Neural cell (in vitro differentiated cells): Measurements from ENCODE around the gene GGT1. TPM values are rescaled to one million over a fixed set of nuclear protein-coding genes. Genes with fewer than 3 reads are reported as not detected.

Experiments used
- H2AFZ ChIP-seq: fragments of 200-600, 300-800 bp; sonication (generic), shearing (Covaris generic); 2 replicates; pipeline ENCODE4 v1.6.0; 2014; ENCODE audit warnings: low read depth, mild to moderate bottlenecking, antibody characterized with exemption, low read length, moderate library complexity
- H3F3A ChIP-seq: fragments of 200-600 bp; shearing (Covaris generic); 2 replicates; pipeline ENCODE4 v1.6.1; 2016; ENCODE audit warnings: mild to moderate bottlenecking, moderate library complexity, mixed read lengths, antibody characterized with exemption, low read length; ENCODE audit not compliant: insufficient read depth, poor library complexity, severe bottlenecking
- H3K27ac ChIP-seq: fragments of 200-600, 300-800 bp; sonication (generic), shearing (Covaris generic); 2 replicates; pipeline ENCODE4 v1.5.1; 2014; ENCODE audit warnings: mild to moderate bottlenecking, low read length, moderate library complexity
- H3K27me3 ChIP-seq: fragments of 300-800, 200-600 bp; sonication (generic), shearing (Covaris generic); 2 replicates; pipeline ENCODE4 v1.6.0; 2014; ENCODE audit warnings: mild to moderate bottlenecking, low read depth, low read length, moderate library complexity; ENCODE audit not compliant: insufficient read depth
- H3K36me3 ChIP-seq: fragments of 300-800, 200-600 bp; sonication (generic), shearing (Covaris generic); 2 replicates; pipeline ENCODE4 v1.5.1; 2014; ENCODE audit warnings: mild to moderate bottlenecking, antibody characterized with exemption, low read length, moderate library complexity; ENCODE audit not compliant: insufficient read depth
- H3K4me2 ChIP-seq: fragments of 300-800, 200-600 bp; sonication (generic), shearing (Covaris generic); 2 replicates; pipeline ENCODE4 v1.6.0; 2014; ENCODE audit warnings: mild to moderate bottlenecking, low read length
- H3K4me3 ChIP-seq: fragments of 300-800, 200-600 bp; sonication (generic), shearing (Covaris generic); 2 replicates; pipeline ENCODE4 v1.5.1; 2014; ENCODE audit warnings: mild to moderate bottlenecking, low read length, moderate library complexity
- H3K79me2 ChIP-seq: fragments of 200-600 bp; shearing (Covaris generic); replicated peaks from 2 replicates; pipeline ENCODE4 v1.6.0; 2014; ENCODE audit warnings: mild to moderate bottlenecking, low read length, moderate library complexity; ENCODE audit not compliant: insufficient read depth
- H3K9ac ChIP-seq: fragments of 300-800, 200-600 bp; sonication (generic), shearing (Covaris generic); 2 replicates; pipeline ENCODE4 v1.6.1; 2016; ENCODE audit warnings: mild to moderate bottlenecking, low read length, mixed read lengths
- H3K9me2 ChIP-seq: fragments of 200-600 bp; shearing (Covaris generic); 2 replicates; pipeline ENCODE4 v1.6.1; 2016; ENCODE audit warnings: mild to moderate bottlenecking, low read length, mixed read lengths; ENCODE audit not compliant: insufficient read depth
- H3K9me3 ChIP-seq: fragments of 200-600, 300-800 bp; sonication (generic), shearing (Covaris generic); 2 replicates; pipeline ENCODE4 v1.6.1; 2016; ENCODE audit warnings: mild to moderate bottlenecking, mixed run types, low read length, moderate library complexity, mixed read lengths
- H4K20me1 ChIP-seq: fragments of 200-600 bp; shearing (Covaris generic); 2 replicates; pipeline ENCODE4 v1.6.1; 2016; ENCODE audit warnings: mild to moderate bottlenecking, mixed run types; ENCODE audit not compliant: insufficient read depth
- CTCF ChIP-seq: fragments of 450-650 bp; IDR thresholded peaks from 2 replicates; pipeline ENCODE4 v1.5.1; 2014; ENCODE audit warnings: antibody characterized with exemption, mild to moderate bottlenecking, moderate library complexity; ENCODE audit not compliant: poor library complexity, severe bottlenecking
- EP300 ChIP-seq: fragments of 450-650 bp; conservative IDR thresholded peaks from 2 replicates; pipeline ENCODE4 v1.6.1; 2014; ENCODE audit warnings: antibody characterized with exemption, mild to moderate bottlenecking, moderate library complexity; ENCODE audit not compliant: poor library complexity, severe bottlenecking
- EZH2 ChIP-seq: fragments of 200-600, 300-800 bp; shearing (Covaris generic), sonication (generic); IDR thresholded peaks from 2 replicates; pipeline ENCODE4 v1.6.1; 2014; ENCODE audit warnings: antibody characterized with exemption, low read length, borderline replicate concordance, mild to moderate bottlenecking; ENCODE audit not compliant: insufficient read depth, poor library complexity, severe bottlenecking
- MXI1 ChIP-seq: fragments of 450-650 bp; conservative IDR thresholded peaks from 2 replicates; pipeline ENCODE4 v1.6.1; 2014; ENCODE audit warnings: antibody characterized with exemption, mild to moderate bottlenecking; ENCODE audit not compliant: poor library complexity, severe bottlenecking
- POLR2AphosphoS5 ChIP-seq: IDR thresholded peaks from 2 replicates; pipeline ENCODE4 v1.6.1; 2012
- RAD21 ChIP-seq: fragments of 450-650 bp; conservative IDR thresholded peaks from 2 replicates; pipeline ENCODE4 v1.6.1; 2014; ENCODE audit warnings: antibody characterized with exemption, mild to moderate bottlenecking, moderate library complexity
- REST ChIP-seq: IDR thresholded peaks from 2 replicates; pipeline ENCODE4 v1.6.1; 2012; ENCODE audit warnings: borderline replicate concordance
- SMC3 ChIP-seq: fragments of 450-650 bp; conservative IDR thresholded peaks from 2 replicates; pipeline ENCODE4 v1.6.1; 2014; ENCODE audit warnings: antibody characterized with exemption, mild to moderate bottlenecking, moderate library complexity; ENCODE audit not compliant: poor library complexity
- TAF1 ChIP-seq: IDR thresholded peaks from 2 replicates; pipeline ENCODE4 v1.6.1; 2012; ENCODE audit warnings: low read depth
- polyA plus RNA-seq: library from polyadenylated mRNA; depleted of rRNA; stranded (reverse); fragments of >200 nt; gene quantifications from 2 replicates; pipeline ENCODE4 v1.2.3, GENCODE V29; 2014

Gene GGT1
- polyA plus RNA-seq, 1 donor from 2014 or later, result 6.4 TPM

- Histone ChIP-seq H3K79me2 (no peaks in the 10 kb centered on the region), H3K9ac (no peak overlapping the region), H3K4me3 (no peak overlapping the region), H4K20me1 (no peaks in the 10 kb centered on the region), H2AFZ (no peak overlapping the region), H3F3A (no peaks in the 10 kb centered on the region), H3K9me3 (no peaks in the 10 kb centered on the region), H3K27me3 (no peaks in the 10 kb centered on the region), H3K27ac (no peak overlapping the region), H3K9me2 (no peaks in the 10 kb centered on the region), H3K4me2 (no peak overlapping the region), H3K36me3 (no peaks in the 10 kb centered on the region)
- TF ChIP-seq EZH2, result no peak
- TF ChIP-seq REST, result no peak
- no peak for TF ChIP-seq CTCF
- no peak for TF ChIP-seq MXI1
- no peak for TF ChIP-seq TAF1
- TF ChIP-seq POLR2AphosphoS5, result no peak
- no peak for TF ChIP-seq RAD21
- no peak for TF ChIP-seq SMC3
- no peak for TF ChIP-seq EP300
Measured at GRCh38 chr22:24594569-24595120, 8.3 kb upstream of the GGT1 start.

- Histone ChIP-seq H3K9me2 (no peaks in the 10 kb centered on the region), H3K4me3 (no peak overlapping the region), H3K27me3 (no peaks in the 10 kb centered on the region), H4K20me1 (no peaks in the 10 kb centered on the region), H3F3A (no peaks in the 10 kb centered on the region), H3K9ac (no peak overlapping the region), H3K79me2 (no peaks in the 10 kb centered on the region), H3K9me3 (no peaks in the 10 kb centered on the region), H3K27ac (no peak overlapping the region), H3K4me2 (no peak overlapping the region), H2AFZ (no peak overlapping the region), H3K36me3 (no peaks in the 10 kb centered on the region)
- TF ChIP-seq POLR2AphosphoS5 (no peak), SMC3 (no peak), RAD21 (no peak), TAF1 (no peak), EP300 (no peak), REST (no peak), CTCF (no peak), MXI1 (no peak), EZH2 (no peak)
Measured at GRCh38 chr22:24595228-24595627, 7.8 kb upstream of the GGT1 start.
